Measurements from ENCODE around the gene SAP30BP. TPM values are rescaled to one million over a fixed set of nuclear protein-coding genes. Genes with fewer than 3 reads are reported as not detected.

The SAP30BP gene
- total and polyA plus RNA-seq, 2 of the 8 experiments (the other 6 are each of a cell fraction or from before 2014, with no cell fraction given), result 63.3 to 79.9 TPM

DNA sequence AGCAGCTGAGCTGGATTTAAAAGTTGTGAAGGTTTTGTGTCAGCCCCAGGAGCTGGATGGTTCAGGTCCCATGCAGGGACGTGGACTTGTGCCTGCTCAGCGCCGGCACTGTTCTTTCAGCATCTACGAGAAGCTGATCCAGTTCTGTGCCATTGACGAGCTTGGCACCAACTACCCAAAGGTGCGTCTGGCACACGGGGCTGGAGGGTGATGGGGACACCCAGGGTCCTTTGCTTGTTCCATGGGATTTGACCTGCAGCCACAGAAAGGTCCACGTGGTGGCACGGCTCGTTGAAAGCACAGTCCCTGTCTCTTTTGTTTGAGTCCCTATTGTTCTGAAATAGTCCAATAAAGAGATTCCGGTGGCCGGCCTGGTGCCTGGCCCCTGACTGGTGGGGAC lies 36.1 kb downstream of the SAP30BP start (continued):
- TF ChIP-seq SAP30 (IDR thresholded peaks at IDR 0.05; ENCODE audit: insufficient read depth, insufficient replicate concordance, low read length), result no peak

All from H1 (cell line).